Calu3 (cell line): ENCODE measurements around the gene NTM. TPM values are rescaled to one million over a fixed set of nuclear protein-coding genes. Genes with fewer than 3 reads are reported as not detected.
A peak's percentile ranks its signal among the peaks of the same experiment; 100 is the strongest.

Experiments
- BruUV-seq: library from RNA; stranded (reverse); fragments of 400-500 nt; replicated peaks from 2 replicates; lab custom pipeline; 2021; lab: Mats Ljungman, UMichigan
- CTCF ChIA-PET: fragments of 300-600 bp; sonication (Branson Sonifier 250); formaldehyde crosslinking; loops from one replicate; lab custom pipeline; 2022; ENCODE audit warnings: antibody characterized with exemption; lab: Charles Lee
- DNase-seq: peaks from one replicate; pipeline ENCODE4 v3.0.0; 2022
- H3K27ac Mint-ChIP-seq: one replicate; pipeline ENCODE4 v1.8.0; 2022; ENCODE audit warnings: mixed read lengths; ENCODE audit not compliant: unreplicated experiment
- H3K27me3 Mint-ChIP-seq: one replicate; pipeline ENCODE4 v1.8.0; 2022; ENCODE audit warnings: mixed read lengths; ENCODE audit not compliant: unreplicated experiment
- H3K36me3 Mint-ChIP-seq: one replicate; pipeline ENCODE4 v1.8.0; 2022; ENCODE audit warnings: mild to moderate bottlenecking, moderate library complexity, mixed read lengths; ENCODE audit not compliant: insufficient read depth, unreplicated experiment
- H3K4me1 Mint-ChIP-seq: one replicate; pipeline ENCODE4 v1.8.0; 2022; ENCODE audit warnings: mild to moderate bottlenecking, low read depth, mixed read lengths; ENCODE audit not compliant: unreplicated experiment
- H3K4me3 Mint-ChIP-seq: one replicate; pipeline ENCODE4 v1.8.0; 2022; ENCODE audit warnings: mild to moderate bottlenecking, low read depth, moderate library complexity, mixed read lengths; ENCODE audit not compliant: unreplicated experiment
- H3K9me3 Mint-ChIP-seq: one replicate; pipeline ENCODE4 v1.8.0; 2022; ENCODE audit warnings: low read depth, mixed read lengths; ENCODE audit not compliant: unreplicated experiment
- intact Hi-C: fragments of 100-400 bp; cut with micrococcal nuclease; formaldehyde crosslinking; loops from one replicate; pipeline ENCODE4 v1.10.0; 2022; ENCODE audit not compliant: unreplicated experiment
- total RNA-seq: library from RNA; stranded (reverse); gene quantifications from 2 replicates; pipeline ENCODE4 v1.2.3, GENCODE V29; 2022
- TF ChIP-seq, protein P1 (sequence below): fragments of 200-600 bp; IDR thresholded peaks from one replicate; pipeline ENCODE4 v1.8.0; 2022; ENCODE audit warnings: antibody characterized with exemption; ENCODE audit not compliant: unreplicated experiment

NTM gene
- total RNA-seq, 1 experiment from 2014 or later, result not detected

DNA sequence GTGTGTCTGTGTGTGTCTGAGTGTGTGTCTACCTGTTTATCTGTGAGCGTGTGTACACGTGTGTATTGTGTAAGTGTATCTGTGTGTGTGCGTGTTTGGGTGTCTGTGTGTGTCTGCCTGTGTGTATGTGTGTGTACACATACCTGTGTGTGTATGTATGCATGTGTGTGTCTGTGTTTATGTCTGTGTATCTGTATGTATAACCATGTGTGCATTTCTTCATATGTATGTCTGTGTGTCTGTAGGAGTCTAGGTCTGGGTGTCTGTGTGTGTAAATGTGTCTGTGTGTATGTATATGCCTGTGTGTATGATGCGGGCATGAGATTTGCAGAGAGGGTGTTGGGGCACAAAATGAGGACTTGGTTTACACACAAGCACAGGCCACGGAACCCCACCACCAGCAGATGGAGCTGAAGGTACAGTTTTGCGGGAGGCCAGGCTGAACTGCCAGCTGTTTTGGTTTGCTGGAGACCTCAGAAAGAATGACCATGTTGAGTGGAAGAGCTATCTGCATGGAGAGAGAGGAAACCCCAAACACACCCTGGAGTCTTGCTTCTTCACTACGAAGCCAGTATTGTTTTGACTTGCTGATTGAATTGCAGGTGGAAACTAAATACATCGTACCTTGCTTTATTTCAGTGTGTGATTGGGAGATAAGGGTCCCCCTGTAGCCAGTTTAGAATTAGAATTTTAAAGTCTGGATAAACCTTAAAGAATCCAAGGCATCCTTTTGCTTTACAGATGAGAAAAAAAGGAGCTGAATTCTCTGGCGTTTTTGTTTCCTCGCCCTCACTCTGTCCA, 497.2 kb downstream of the NTM start:
- intact Hi-C loops, result no loop called here
- Mint-ChIP-seq H3K27ac (no peak overlapping the region), H3K27me3 (no peaks in the 10 kb centered on the region), H3K4me1 (no peaks in the 10 kb centered on the region), H3K9me3 (peaks cover 23% of the 10 kb centered on the region), H3K4me3 (no peak overlapping the region), H3K36me3 (no peaks in the 10 kb centered on the region)
- TF ChIP-seq, protein P1, sequence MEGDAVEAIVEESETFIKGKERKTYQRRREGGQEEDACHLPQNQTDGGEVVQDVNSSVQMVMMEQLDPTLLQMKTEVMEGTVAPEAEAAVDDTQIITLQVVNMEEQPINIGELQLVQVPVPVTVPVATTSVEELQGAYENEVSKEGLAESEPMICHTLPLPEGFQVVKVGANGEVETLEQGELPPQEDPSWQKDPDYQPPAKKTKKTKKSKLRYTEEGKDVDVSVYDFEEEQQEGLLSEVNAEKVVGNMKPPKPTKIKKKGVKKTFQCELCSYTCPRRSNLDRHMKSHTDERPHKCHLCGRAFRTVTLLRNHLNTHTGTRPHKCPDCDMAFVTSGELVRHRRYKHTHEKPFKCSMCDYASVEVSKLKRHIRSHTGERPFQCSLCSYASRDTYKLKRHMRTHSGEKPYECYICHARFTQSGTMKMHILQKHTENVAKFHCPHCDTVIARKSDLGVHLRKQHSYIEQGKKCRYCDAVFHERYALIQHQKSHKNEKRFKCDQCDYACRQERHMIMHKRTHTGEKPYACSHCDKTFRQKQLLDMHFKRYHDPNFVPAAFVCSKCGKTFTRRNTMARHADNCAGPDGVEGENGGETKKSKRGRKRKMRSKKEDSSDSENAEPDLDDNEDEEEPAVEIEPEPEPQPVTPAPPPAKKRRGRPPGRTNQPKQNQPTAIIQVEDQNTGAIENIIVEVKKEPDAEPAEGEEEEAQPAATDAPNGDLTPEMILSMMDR, result no peak
- peak; percentile 1 for DNase-seq
- CTCF ChIA-PET, result no interaction called here
- no TSS peak for BruUV-seq

DNA sequence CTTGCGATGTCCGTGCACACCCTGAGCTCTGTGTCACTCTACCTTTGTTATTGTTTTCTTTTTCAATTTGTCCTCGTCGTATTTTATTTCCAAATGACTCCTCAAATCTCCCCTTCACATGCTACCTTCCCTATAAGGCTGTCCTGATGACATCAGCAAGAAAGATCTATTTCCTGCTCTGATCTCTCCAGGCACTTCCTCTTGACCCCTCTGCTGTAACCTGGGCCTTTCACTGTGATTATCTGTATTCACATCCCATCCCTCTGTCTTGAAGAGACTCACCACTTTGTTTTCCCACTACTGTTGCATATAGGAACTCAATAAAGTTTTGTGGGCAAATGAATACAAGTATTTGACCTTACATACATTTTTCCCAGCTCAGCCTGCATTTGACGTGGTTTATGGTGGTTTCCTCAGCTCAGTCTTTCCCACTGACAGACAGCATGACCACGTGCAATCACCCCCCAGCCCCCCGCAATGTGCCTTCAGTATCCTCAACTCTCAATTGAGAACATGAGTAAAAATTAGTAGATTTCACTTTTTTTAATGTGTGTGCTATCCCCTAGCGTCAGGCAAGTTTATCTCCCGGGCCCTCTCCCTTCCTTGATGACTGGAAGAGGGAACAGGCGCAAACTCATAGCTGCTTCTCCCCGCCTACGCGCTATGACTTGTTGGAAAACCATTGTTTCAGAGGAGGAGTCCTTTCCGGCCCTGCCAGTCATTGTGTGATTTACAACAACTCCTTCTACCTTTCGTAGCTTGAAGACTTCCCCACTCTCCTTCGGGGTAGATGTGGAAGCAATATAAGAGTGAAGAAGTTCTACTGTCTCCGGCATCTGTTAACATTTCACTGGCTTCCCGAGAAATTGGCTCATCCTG, 498.5 kb downstream of the NTM start:
- H3K4me3 Mint-ChIP-seq, result no peak overlapping the region
- no TSS peak for BruUV-seq
- no peak overlapping the region for H3K27ac Mint-ChIP-seq
- TF ChIP-seq, protein P1, result no peak
- intact Hi-C loops, result no loop called here
- peaks cover 20% of the 10 kb centered on the region for H3K9me3 Mint-ChIP-seq
- DNase-seq, result no peak
- CTCF ChIA-PET, result no interaction called here
- no peaks in the 10 kb centered on the region for H3K36me3 Mint-ChIP-seq
- H3K27me3 Mint-ChIP-seq, result no peaks in the 10 kb centered on the region
- no peaks in the 10 kb centered on the region for H3K4me1 Mint-ChIP-seq

DNA sequence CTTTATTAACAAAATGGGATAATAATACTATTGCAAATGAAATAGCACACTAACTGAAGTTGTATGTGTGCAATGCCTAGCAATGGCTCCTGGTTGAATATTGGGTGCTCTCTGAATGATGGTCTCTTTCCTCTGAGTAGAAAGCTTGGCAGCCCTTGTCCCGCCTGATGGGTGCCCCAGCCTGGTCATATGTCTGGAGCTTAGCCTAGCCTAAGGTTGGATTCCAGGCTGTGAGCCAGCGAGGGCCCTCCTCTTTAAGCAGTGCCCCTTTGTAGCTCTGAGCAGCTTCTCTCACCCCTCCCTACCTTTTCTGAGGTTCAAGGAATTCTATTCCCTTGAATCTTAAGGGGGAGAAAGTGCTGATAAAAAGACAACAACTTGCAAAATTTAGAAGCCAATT, 499.9 kb downstream of the NTM start:
- Mint-ChIP-seq H3K36me3 (no peaks in the 10 kb centered on the region), H3K27ac (no peak overlapping the region), H3K4me3 (no peak overlapping the region), H3K27me3 (no peaks in the 10 kb centered on the region), H3K9me3 (peaks cover 18% of the 10 kb centered on the region), H3K4me1 (no peaks in the 10 kb centered on the region)
- no TSS peak for BruUV-seq
- CTCF ChIA-PET, result no interaction called here
- TF ChIP-seq, protein P1, result no peak
- intact Hi-C loops, result no loop called here
- DNase-seq, result no peak

DNA sequence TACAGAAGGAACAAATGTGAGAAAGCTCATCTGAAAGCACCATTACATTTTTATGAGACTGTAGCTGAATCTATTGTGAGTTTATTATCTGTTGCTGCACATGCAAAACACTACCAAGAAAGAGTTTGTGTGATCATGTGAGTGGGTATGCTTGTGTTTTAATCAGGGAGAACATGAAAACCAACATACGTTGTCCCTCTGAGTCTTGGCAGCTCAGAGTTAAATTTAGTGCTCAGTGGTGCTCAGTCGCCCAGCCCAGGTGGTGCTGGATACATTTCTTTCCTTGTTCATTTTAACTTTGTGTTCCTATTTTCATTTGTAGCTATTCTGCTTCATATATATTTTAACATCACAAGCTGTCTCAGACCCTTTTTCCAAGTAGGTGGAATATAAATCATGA, 500.6 kb downstream of the NTM start:
- H3K36me3 Mint-ChIP-seq, result no peaks in the 10 kb centered on the region
- CTCF ChIA-PET, result no interaction called here
- no peaks in the 10 kb centered on the region for H3K4me1 Mint-ChIP-seq
- H3K27ac Mint-ChIP-seq, result no peak overlapping the region
- DNase-seq, result no peak
- no peaks in the 10 kb centered on the region for H3K27me3 Mint-ChIP-seq
- BruUV-seq, result no TSS peak
- H3K9me3 Mint-ChIP-seq, result peaks cover 16% of the 10 kb centered on the region
- no peak overlapping the region for H3K4me3 Mint-ChIP-seq
- intact Hi-C loops, result no loop called here
- TF ChIP-seq, protein P1, result no peak
